ENCODE data around the gene ZNF296. TPM values are rescaled to one million over a fixed set of nuclear protein-coding genes. Genes with fewer than 3 reads are reported as not detected.

ZNF296 gene
- total RNA-seq, 1 donor from 2014 or later, result not detected

DNA sequence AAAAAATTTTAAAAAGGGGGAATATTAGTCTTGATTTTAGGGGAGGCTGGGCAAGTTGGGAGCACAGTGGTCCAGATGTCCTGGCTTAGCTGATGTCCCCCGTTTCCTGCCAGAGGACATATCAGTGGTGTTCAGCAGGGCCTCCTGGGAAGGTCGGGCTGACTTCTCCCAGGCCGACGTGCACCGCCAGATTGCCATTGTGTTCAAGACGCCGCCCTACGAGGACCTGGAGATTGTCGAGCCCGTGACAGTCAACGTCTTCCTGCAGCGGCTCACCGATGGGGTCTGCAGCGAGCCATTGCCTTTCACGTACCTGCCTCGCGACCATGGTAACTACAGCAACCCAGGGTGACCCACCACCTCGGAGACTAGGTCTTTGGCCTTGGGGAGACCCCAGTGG, 43.9 kb downstream of the ZNF296 start:
- Histone ChIP-seq H3K27ac (ENCODE audit: low read depth, low read length) (no peak overlapping the region), H3K9me3 (ENCODE audit: control insufficient read depth in 3 of 3, low read length in 3 of 3) (no peaks in the 10 kb centered on the region), H3K27me3 (ENCODE audit: control insufficient read depth in 3 of 3, insufficient read depth in 3 of 3, low read length in 3 of 3) (no peaks in the 10 kb centered on the region), H3K4me1 (ENCODE audit: control insufficient read depth in 3 of 3, insufficient read depth in 3 of 3, low read length in 3 of 3) (no peaks in the 10 kb centered on the region), H3K9ac (ENCODE audit: low read depth in 1 of 3, low read length in 3 of 3) (no peak overlapping the region), H3K36me3 (ENCODE audit: control insufficient read depth in 3 of 3, insufficient read depth in 3 of 3, low read length in 3 of 3) (peaks cover 28 to 31% (median 30%) of the 10 kb centered on the region in 3 donors), H3K4me3 (ENCODE audit: low read length in 3 of 3) (no peak overlapping the region)

DNA sequence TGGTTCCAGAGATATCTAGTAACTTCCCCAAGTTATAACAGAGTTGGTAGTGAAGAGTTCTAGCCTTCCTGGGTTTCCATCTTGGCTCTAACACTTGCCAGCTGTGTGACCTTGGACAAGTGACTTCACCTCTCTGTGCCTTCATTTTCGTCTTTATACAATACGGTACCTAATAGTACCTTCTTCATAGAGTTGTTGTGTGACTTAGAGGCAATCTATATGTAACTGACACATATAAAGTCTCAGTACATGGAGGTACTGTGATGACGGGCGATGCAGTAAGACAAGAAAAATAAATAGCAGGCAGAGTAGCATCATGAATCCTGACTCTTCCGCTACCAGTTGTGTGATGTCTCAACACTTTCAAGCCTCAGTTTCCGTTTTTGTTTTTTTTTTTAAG, 45.5 kb downstream of the ZNF296 start:
- no peaks in the 10 kb centered on the region for H3K9me3 ChIP-seq (ENCODE audit: control insufficient read depth in 3 of 3, low read length in 3 of 3)
- H3K27ac ChIP-seq (ENCODE audit: low read depth, low read length), result no peak overlapping the region
- H3K9ac ChIP-seq (ENCODE audit: low read depth in 1 of 3, low read length in 3 of 3), result no peak overlapping the region
- H3K36me3 ChIP-seq (ENCODE audit: control insufficient read depth in 3 of 3, insufficient read depth in 3 of 3, low read length in 3 of 3), result peaks cover 30 to 32% (median 31%) of the 10 kb centered on the region in 3 donors
- no peaks in the 10 kb centered on the region for H3K4me1 ChIP-seq (ENCODE audit: control insufficient read depth in 3 of 3, insufficient read depth in 3 of 3, low read length in 3 of 3)
- H3K4me3 ChIP-seq (ENCODE audit: low read length in 3 of 3), result no peak overlapping the region
- no peaks in the 10 kb centered on the region for H3K27me3 ChIP-seq (ENCODE audit: control insufficient read depth in 3 of 3, insufficient read depth in 3 of 3, low read length in 3 of 3)

DNA sequence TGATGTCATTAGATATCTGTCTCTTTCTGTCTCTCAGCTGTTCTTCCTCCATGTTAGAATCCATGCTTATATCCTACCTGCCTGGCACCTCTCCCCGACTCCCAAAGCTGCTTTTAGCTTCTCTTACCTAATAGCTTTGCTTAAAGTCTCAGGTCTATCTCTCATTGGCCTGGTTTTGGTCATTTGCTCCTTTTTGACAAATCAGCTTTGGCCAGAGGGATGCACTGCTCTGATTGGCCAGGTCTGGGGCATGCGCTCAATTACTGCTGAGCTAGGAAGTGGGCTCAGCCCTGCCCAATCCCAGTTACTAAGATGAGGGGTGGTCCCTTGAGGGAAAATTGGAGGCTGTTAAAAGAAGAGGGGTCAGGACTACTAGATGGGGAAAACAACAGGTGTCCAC, 48.9 kb downstream of the ZNF296 start:
- Histone ChIP-seq H3K4me3 (ENCODE audit: low read length in 3 of 3) (no peak overlapping the region), H3K9me3 (ENCODE audit: control insufficient read depth in 3 of 3, low read length in 3 of 3) (no peaks in the 10 kb centered on the region), H3K27ac (ENCODE audit: low read depth, low read length) (no peak overlapping the region), H3K4me1 (ENCODE audit: control insufficient read depth in 3 of 3, insufficient read depth in 3 of 3, low read length in 3 of 3) (no peaks in the 10 kb centered on the region), H3K9ac (ENCODE audit: low read depth in 1 of 3, low read length in 3 of 3) (no peak overlapping the region), H3K27me3 (ENCODE audit: control insufficient read depth in 3 of 3, insufficient read depth in 3 of 3, low read length in 3 of 3) (no peaks in the 10 kb centered on the region), H3K36me3 (ENCODE audit: control insufficient read depth in 3 of 3, insufficient read depth in 3 of 3, low read length in 3 of 3) (peaks cover 18 to 19% (median 18%) of the 10 kb centered on the region in 3 donors)

DNA sequence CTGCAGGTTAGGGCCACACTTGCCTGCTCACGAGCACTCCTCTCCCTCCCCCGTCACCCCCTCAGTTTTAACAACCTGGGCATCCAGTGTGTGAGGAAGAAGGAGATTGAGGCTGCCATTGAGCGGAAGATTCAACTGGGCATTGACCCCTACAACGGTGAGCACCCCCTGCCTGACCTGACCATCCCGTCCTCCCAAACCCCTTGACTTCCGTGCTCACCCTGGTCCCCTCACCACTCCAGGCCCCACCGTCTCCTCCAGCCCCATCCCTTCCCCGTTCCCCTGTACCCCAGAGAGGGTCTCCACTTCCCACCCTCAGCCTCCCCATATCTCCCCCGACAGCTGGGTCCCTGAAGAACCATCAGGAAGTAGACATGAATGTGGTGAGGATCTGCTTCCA, 51.0 kb downstream of the ZNF296 start:
- Histone ChIP-seq H3K4me1 (ENCODE audit: control insufficient read depth in 3 of 3, insufficient read depth in 3 of 3, low read length in 3 of 3) (no peaks in the 10 kb centered on the region), H3K36me3 (ENCODE audit: control insufficient read depth in 3 of 3, insufficient read depth in 3 of 3, low read length in 3 of 3) (peaks cover 9 to 12% (median 10%) of the 10 kb centered on the region in 3 donors), H3K27ac (ENCODE audit: low read depth, low read length) (no peak overlapping the region), H3K4me3 (ENCODE audit: low read length in 3 of 3) (no peak overlapping the region), H3K9ac (ENCODE audit: low read depth in 1 of 3, low read length in 3 of 3) (no peak overlapping the region), H3K27me3 (ENCODE audit: control insufficient read depth in 3 of 3, insufficient read depth in 3 of 3, low read length in 3 of 3) (no peaks in the 10 kb centered on the region), H3K9me3 (ENCODE audit: control insufficient read depth in 3 of 3, low read length in 3 of 3) (no peaks in the 10 kb centered on the region)

DNA sequence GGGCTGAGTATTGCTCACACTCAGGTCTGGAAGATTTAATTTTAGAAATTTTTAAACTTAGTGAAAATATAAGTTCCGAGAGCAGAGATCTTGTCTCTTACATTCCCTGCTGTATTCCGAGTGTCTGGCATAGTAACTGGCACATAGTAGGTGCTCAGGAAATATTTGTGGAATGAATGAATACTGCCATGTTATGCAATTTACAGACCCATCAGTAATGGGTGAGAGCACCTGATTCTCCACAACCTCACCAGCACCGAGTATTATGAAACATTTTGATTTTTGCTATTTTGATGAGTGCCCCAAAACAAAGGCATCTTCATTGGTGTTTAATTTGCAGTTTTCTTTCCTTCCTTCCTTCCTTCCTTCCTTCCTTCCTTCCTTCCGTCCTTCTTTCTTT, 53.2 kb downstream of the ZNF296 start:
- Histone ChIP-seq H3K4me3 (ENCODE audit: low read length in 3 of 3) (no peak overlapping the region), H3K9me3 (ENCODE audit: control insufficient read depth in 3 of 3, low read length in 3 of 3) (no peaks in the 10 kb centered on the region), H3K9ac (ENCODE audit: low read depth in 1 of 3, low read length in 3 of 3) (no peak overlapping the region), H3K4me1 (ENCODE audit: control insufficient read depth in 3 of 3, insufficient read depth in 3 of 3, low read length in 3 of 3) (no peaks in the 10 kb centered on the region), H3K27ac (ENCODE audit: low read depth, low read length) (no peak overlapping the region), H3K27me3 (ENCODE audit: control insufficient read depth in 3 of 3, insufficient read depth in 3 of 3, low read length in 3 of 3) (no peaks in the 10 kb centered on the region), H3K36me3 (ENCODE audit: control insufficient read depth in 3 of 3, insufficient read depth in 3 of 3, low read length in 3 of 3) (peaks cover 3 to 7% (median 4%) of the 10 kb centered on the region in 3 donors)

DNA sequence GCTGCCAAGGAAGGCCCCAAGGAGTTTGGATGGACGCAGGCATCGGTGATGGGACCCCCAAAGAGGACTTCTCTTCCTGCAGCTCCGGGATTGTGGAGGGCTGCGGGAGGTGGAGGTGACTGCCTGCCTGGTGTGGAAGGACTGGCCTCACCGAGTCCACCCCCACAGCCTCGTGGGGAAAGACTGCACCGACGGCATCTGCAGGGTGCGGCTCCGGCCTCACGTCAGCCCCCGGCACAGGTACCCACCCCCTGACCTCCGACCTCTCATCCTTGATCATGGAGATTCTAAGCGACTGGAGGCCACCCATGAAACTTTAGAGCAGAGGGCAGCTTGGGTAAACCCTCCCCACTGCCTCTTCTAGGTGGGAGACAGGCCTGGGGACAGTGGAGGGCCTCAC, 54.3 kb downstream of the ZNF296 start:
- Histone ChIP-seq H3K9me3 (ENCODE audit: control insufficient read depth in 3 of 3, low read length in 3 of 3) (no peaks in the 10 kb centered on the region), H3K36me3 (ENCODE audit: control insufficient read depth in 3 of 3, insufficient read depth in 3 of 3, low read length in 3 of 3) (peaks cover 3 to 7% (median 4%) of the 10 kb centered on the region in 3 donors), H3K9ac (ENCODE audit: low read depth in 1 of 3, low read length in 3 of 3) (no peak overlapping the region), H3K4me1 (ENCODE audit: control insufficient read depth in 3 of 3, insufficient read depth in 3 of 3, low read length in 3 of 3) (no peaks in the 10 kb centered on the region), H3K4me3 (ENCODE audit: low read length in 3 of 3) (no peak overlapping the region), H3K27ac (ENCODE audit: low read depth, low read length) (no peak overlapping the region), H3K27me3 (ENCODE audit: control insufficient read depth in 3 of 3, insufficient read depth in 3 of 3, low read length in 3 of 3) (no peaks in the 10 kb centered on the region)

Small RNA genes within 50 kb of the gene (small RNA-seq; reads per million reads assigned to genes)
- gene RNU6-611P, result not detected

Other genes starting within 250 kb of the ZNF296 start
- gene NECTIN2, start 230.2 kb downstream of the ZNF296 start, total RNA-seq, result 31.8 TPM
- 22.4 TPM for gene TOMM40, start 185.2 kb downstream of the ZNF296 start, total RNA-seq
- 93.9 TPM for gene APOE, start 170.7 kb downstream of the ZNF296 start, total RNA-seq
- gene APOC1, start 161.9 kb downstream of the ZNF296 start, total RNA-seq, result 5.7 TPM
- gene APOC4, start 134.2 kb downstream of the ZNF296 start, total RNA-seq, result not detected
- gene APOC2, start 130.4 kb downstream of the ZNF296 start, total RNA-seq, result not detected
- gene CLPTM1, start 121.1 kb downstream of the ZNF296 start, total RNA-seq, result 40.7 TPM
- 7.8 TPM for gene RELB, start 75.0 kb downstream of the ZNF296 start, total RNA-seq
- gene CLASRP, start 37.4 kb downstream of the ZNF296 start, total RNA-seq, result 7.8 TPM
- gene GEMIN7, start 2.8 kb upstream of the ZNF296 start, total RNA-seq, result 16.7 TPM
- 16.2 TPM for gene PPP1R37, start 16.7 kb upstream of the ZNF296 start, total RNA-seq
- gene NKPD1, start 84.5 kb upstream of the ZNF296 start, total RNA-seq, result not detected
- 15.1 TPM for gene TRAPPC6A, start 101.8 kb upstream of the ZNF296 start, total RNA-seq
- 4.2 TPM for gene BLOC1S3, start 102.3 kb upstream of the ZNF296 start, total RNA-seq
- gene EXOC3L2, start 168.9 kb upstream of the ZNF296 start, total RNA-seq, result 2.1 TPM
- 15.7 TPM for gene MARK4, start 174.8 kb upstream of the ZNF296 start, total RNA-seq
- 3,746 TPM for gene CKM, start 246.4 kb upstream of the ZNF296 start, total RNA-seq